ENCODE measurements around the gene PRKCE. TPM values are rescaled to one million over a fixed set of nuclear protein-coding genes. Genes with fewer than 3 reads are reported as not detected.

The PRKCE gene
- total RNA-seq, 5 donors from 2014 or later (not counting 1 experiment from before 2014, with no cell fraction given): 16.5 to 29.8 (median 23.4) TPM

DNA sequence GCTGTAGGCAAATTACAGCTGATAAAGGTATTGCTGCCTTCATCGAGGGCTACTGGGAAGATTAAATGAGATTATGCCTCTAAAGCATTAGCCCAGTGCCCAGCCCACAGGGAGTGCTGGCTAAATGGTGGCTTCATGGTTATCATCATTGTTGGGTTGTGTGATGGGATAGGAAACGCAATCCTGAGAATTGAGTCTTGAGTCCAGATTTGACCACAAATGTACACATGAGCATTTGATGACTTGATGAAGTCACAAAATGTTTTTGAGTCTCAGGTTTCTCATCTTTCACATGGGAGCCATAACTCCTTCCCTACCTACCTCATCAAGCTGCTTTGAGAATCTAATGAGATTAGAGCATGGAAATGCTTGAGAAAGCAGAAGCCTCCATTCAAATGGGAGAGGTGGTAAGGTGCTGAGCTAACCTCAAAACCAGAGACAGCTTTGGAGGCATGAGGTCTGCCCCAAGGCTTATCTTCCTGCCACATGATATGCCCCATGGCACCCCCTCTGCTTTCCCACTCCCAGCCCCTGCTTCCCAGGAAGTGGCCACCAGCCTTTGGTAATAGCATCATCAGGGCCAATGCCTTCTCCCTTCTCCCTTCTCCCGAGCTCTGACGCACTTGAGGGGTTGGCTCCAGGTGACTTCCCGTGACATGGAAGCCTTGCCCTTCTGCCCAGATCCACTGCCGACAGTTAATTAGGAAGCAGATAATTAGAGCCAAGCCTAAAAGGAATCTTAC, 496.3 kb downstream of the PRKCE start:
- Histone ChIP-seq H3K27me3 (replicated peaks in 1 of 2; ENCODE audit: control insufficient read depth in 2 of 2, extremely low read depth in 1 of 2, insufficient read depth in 2 of 2, low read length in 1 of 2) (no peaks in the 10 kb centered on the region), H3K36me3 (ENCODE audit: control insufficient read depth in 2 of 2, extremely low read depth in 1 of 2, insufficient read depth in 1 of 2, low read length in 1 of 2) (peaks cover 4 to 5% of the 10 kb centered on the region in 2 donors), H3K27ac (ENCODE audit: low read length) (no peak overlapping the region), H3K4me3 (ENCODE audit: control insufficient read depth in 1 of 2, extremely low read depth in 1 of 2, low read length in 1 of 2) (no peak overlapping the region), H3K9me3 (no peaks in the 10 kb centered on the region), H3K4me1 (ENCODE audit: control insufficient read depth in 1 of 2, extremely low read depth in 1 of 2, insufficient read depth in 2 of 2, low read length in 2 of 2) (no peaks in the 10 kb centered on the region)
- WGBS (ENCODE audit: insufficient coverage): 100% methylated on average over 4 of the region's 6 CpGs
- POLR2A ChIA-PET: no interaction called here
- Mint-ChIP-seq H3K27me3 (no peaks in the 10 kb centered on the region), H3K9me3 (no peaks in the 10 kb centered on the region), H3K36me3 (peaks cover 51% of the 10 kb centered on the region), H3K4me1 (peaks cover 7 to 9% (median 7%) of the 10 kb centered on the region in 3 donors), H3K4me3 (no peak overlapping the region), H3K27ac (no peak overlapping the region)
- DNase-seq (no peak), ATAC-seq (replicated peaks in 1 of 4) (no peak)
- CTCF ChIA-PET: no interaction called here

- POLR2A ChIA-PET: no interaction called here
- DNase-seq: no peak
- CTCF ChIA-PET: no interaction called here
- Mint-ChIP-seq H3K27me3 (no peaks in the 10 kb centered on the region), H3K4me1 (peaks cover 7 to 9% (median 7%) of the 10 kb centered on the region in 3 donors), H3K36me3 (peaks cover 55% of the 10 kb centered on the region), H3K9me3 (no peaks in the 10 kb centered on the region), H3K4me3 (no peak overlapping the region), H3K27ac (no peak overlapping the region)
- H3K4me1 ChIP-seq (ENCODE audit: control insufficient read depth in 1 of 2, extremely low read depth in 1 of 2, insufficient read depth in 2 of 2, low read length in 2 of 2): no peaks in the 10 kb centered on the region
- no peak overlapping the region for H3K27ac ChIP-seq (ENCODE audit: low read length)
- ATAC-seq (replicated peaks in 1 of 4): no peak
- H3K4me3 ChIP-seq (ENCODE audit: control insufficient read depth in 1 of 2, extremely low read depth in 1 of 2, low read length in 1 of 2): no peak overlapping the region
- H3K27me3 ChIP-seq (replicated peaks in 1 of 2; ENCODE audit: control insufficient read depth in 2 of 2, extremely low read depth in 1 of 2, insufficient read depth in 2 of 2, low read length in 1 of 2): no peaks in the 10 kb centered on the region
- no peaks in the 10 kb centered on the region for H3K9me3 ChIP-seq
- 80% methylated on average over 1 of the region's 2 CpGs for WGBS (ENCODE audit: insufficient coverage)
- peaks cover 4 to 6% of the 10 kb centered on the region in 2 donors for H3K36me3 ChIP-seq (ENCODE audit: control insufficient read depth in 2 of 2, extremely low read depth in 1 of 2, insufficient read depth in 1 of 2, low read length in 1 of 2)
These were observed 496.9 kb downstream of the PRKCE start for GRCh38 chr2:46148369-46148736.

GRCh38 chr2:46150445-46150955, 499.0 kb downstream of the PRKCE start:
- Mint-ChIP-seq H3K36me3 (peaks cover 49% of the 10 kb centered on the region), H3K9me3 (no peaks in the 10 kb centered on the region), H3K27ac (no peak overlapping the region), H3K4me1 (peaks cover 0 to 3% (median 2%) of the 10 kb centered on the region in 3 donors), H3K27me3 (no peaks in the 10 kb centered on the region), H3K4me3 (no peak overlapping the region)
- 92% methylated on average over 3 of the region's 3 CpGs for WGBS (ENCODE audit: insufficient coverage)
- Histone ChIP-seq H3K9me3 (no peaks in the 10 kb centered on the region), H3K27ac (ENCODE audit: low read length) (no peak overlapping the region), H3K36me3 (ENCODE audit: control insufficient read depth in 2 of 2, extremely low read depth in 1 of 2, insufficient read depth in 1 of 2, low read length in 1 of 2) (peaks cover 4 to 6% of the 10 kb centered on the region in 2 donors), H3K27me3 (replicated peaks in 1 of 2; ENCODE audit: control insufficient read depth in 2 of 2, extremely low read depth in 1 of 2, insufficient read depth in 2 of 2, low read length in 1 of 2) (no peaks in the 10 kb centered on the region), H3K4me1 (ENCODE audit: control insufficient read depth in 1 of 2, extremely low read depth in 1 of 2, insufficient read depth in 2 of 2, low read length in 2 of 2) (no peaks in the 10 kb centered on the region), H3K4me3 (ENCODE audit: control insufficient read depth in 1 of 2, extremely low read depth in 1 of 2, low read length in 1 of 2) (no peak overlapping the region)
- ATAC-seq (replicated peaks in 1 of 4): no peak
- ChIA-PET POLR2A (no interaction called here), CTCF (interaction anchor here in 1 of 2 donors (0.6 kb wide), 1 partner anchor 116 kb away, joined by 4 read pairs; no protein-coding TSS in a partner anchor)
- DNase-seq: no peak

DNA sequence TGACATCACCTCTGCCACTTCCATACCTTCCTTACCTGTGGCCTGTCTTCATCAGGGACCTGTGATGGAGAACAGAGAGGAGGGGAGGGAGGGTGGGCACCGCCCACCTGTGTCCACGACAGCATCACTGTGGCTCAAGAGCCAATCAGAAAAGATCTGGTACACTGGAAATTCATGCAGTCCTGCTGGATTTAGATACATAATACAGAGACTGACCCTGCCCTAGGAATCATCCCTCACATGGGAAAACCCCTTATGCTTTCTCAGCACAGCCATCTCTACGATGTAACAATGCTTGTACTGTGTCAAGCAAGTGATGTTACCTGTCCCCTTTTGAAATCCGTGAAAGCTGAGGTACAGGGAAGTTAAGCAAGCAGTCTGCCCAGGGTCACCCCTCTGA, 500.1 kb downstream of the PRKCE start:
- H3K4me3 ChIP-seq (ENCODE audit: control insufficient read depth in 1 of 2, extremely low read depth in 1 of 2, low read length in 1 of 2): no peak overlapping the region
- H3K4me3 Mint-ChIP-seq: no peak overlapping the region
- WGBS (ENCODE audit: insufficient coverage): no CpG with 5 or more reads among the region's 4 CpGs
- no peaks in the 10 kb centered on the region for H3K9me3 Mint-ChIP-seq
- no peaks in the 10 kb centered on the region for H3K4me1 ChIP-seq (ENCODE audit: control insufficient read depth in 1 of 2, extremely low read depth in 1 of 2, insufficient read depth in 2 of 2, low read length in 2 of 2)
- H3K27me3 ChIP-seq (replicated peaks in 1 of 2; ENCODE audit: control insufficient read depth in 2 of 2, extremely low read depth in 1 of 2, insufficient read depth in 2 of 2, low read length in 1 of 2): no peaks in the 10 kb centered on the region
- no peaks in the 10 kb centered on the region for H3K9me3 ChIP-seq
- no peak for ATAC-seq (replicated peaks in 1 of 4)
- H3K4me1 Mint-ChIP-seq: no peaks in the 10 kb centered on the region
- peaks cover 52% of the 10 kb centered on the region for H3K36me3 Mint-ChIP-seq
- no peaks in the 10 kb centered on the region for H3K27me3 Mint-ChIP-seq
- no peak overlapping the region for H3K27ac ChIP-seq (ENCODE audit: low read length)
- no peak for DNase-seq
- H3K36me3 ChIP-seq (ENCODE audit: control insufficient read depth in 2 of 2, extremely low read depth in 1 of 2, insufficient read depth in 1 of 2, low read length in 1 of 2): peaks cover 4 to 6% of the 10 kb centered on the region in 2 donors
- POLR2A ChIA-PET: no interaction called here
- CTCF ChIA-PET: no interaction called here
- no peak overlapping the region for H3K27ac Mint-ChIP-seq

DNA sequence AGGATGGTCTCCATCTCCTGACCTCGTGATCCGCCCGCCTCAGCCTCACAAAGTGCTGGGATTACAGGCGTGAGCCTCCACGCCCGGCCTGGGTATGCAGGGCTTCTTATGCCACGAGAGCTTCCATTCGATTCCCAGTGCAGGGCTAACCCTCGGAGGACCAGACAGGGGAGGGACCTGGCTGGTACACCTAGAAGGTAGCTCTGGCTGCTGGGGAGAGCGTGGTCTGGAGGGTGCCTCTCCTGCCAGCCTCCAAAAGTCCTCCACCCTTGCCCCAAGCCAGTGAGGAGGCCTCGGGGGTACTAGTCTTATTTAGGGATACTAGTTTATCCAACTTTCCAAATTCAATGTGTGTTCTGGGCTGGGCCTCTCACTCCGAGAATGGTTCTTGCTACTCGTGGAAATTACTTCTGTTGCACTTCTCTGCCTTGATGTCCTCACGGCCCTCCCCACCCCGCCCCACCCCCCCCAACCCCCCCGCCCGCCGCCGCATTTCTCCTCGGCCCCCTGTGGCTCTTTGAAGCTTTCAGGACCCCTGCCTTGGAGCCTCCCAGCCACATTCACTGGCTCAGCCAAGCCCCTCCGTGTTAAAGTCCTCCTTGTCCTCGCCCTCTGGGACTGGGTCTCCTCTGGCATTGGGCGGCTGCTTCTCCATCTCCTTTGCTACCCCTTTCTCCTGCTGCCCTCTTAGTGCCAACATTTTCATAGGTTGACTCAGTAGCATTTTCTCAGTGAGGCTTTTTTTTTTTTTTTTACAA, 502.7 kb downstream of the PRKCE start:
- no peak for ATAC-seq (replicated peaks in 1 of 4)
- Mint-ChIP-seq H3K27me3 (no peaks in the 10 kb centered on the region), H3K4me1 (no peaks in the 10 kb centered on the region), H3K27ac (no peak overlapping the region), H3K36me3 (peaks cover 50% of the 10 kb centered on the region), H3K4me3 (no peak overlapping the region), H3K9me3 (no peaks in the 10 kb centered on the region)
- Histone ChIP-seq H3K4me1 (ENCODE audit: control insufficient read depth in 1 of 2, extremely low read depth in 1 of 2, insufficient read depth in 2 of 2, low read length in 2 of 2) (no peaks in the 10 kb centered on the region), H3K9me3 (no peaks in the 10 kb centered on the region), H3K4me3 (ENCODE audit: control insufficient read depth in 1 of 2, extremely low read depth in 1 of 2, low read length in 1 of 2) (no peak overlapping the region), H3K36me3 (ENCODE audit: control insufficient read depth in 2 of 2, extremely low read depth in 1 of 2, insufficient read depth in 1 of 2, low read length in 1 of 2) (peaks cover 4 to 6% of the 10 kb centered on the region in 2 donors), H3K27me3 (replicated peaks in 1 of 2; ENCODE audit: control insufficient read depth in 2 of 2, extremely low read depth in 1 of 2, insufficient read depth in 2 of 2, low read length in 1 of 2) (no peaks in the 10 kb centered on the region), H3K27ac (ENCODE audit: low read length) (no peak overlapping the region)
- ChIA-PET POLR2A (no interaction called here), CTCF (no interaction called here)
- WGBS (ENCODE audit: insufficient coverage): 85% methylated on average over 9 of the region's 23 CpGs
- DNase-seq: no peak

- ATAC-seq (replicated peaks in 1 of 4) (no peak), DNase-seq (no peak)
- H3K27ac ChIP-seq (ENCODE audit: low read length): no peak overlapping the region
- Mint-ChIP-seq H3K4me3 (no peak overlapping the region), H3K9me3 (no peaks in the 10 kb centered on the region), H3K36me3 (peaks cover 58% of the 10 kb centered on the region), H3K27me3 (no peaks in the 10 kb centered on the region), H3K4me1 (peaks cover 0 to 7% (median 0%) of the 10 kb centered on the region in 3 donors), H3K27ac (no peak overlapping the region)
- 100% methylated on average over 1 of the region's 9 CpGs for WGBS (ENCODE audit: insufficient coverage)
- H3K4me1 ChIP-seq (ENCODE audit: control insufficient read depth in 1 of 2, extremely low read depth in 1 of 2, insufficient read depth in 2 of 2, low read length in 2 of 2): no peaks in the 10 kb centered on the region
- peaks cover 3 to 4% of the 10 kb centered on the region in 2 donors for H3K36me3 ChIP-seq (ENCODE audit: control insufficient read depth in 2 of 2, extremely low read depth in 1 of 2, insufficient read depth in 1 of 2, low read length in 1 of 2)
- ChIA-PET POLR2A (no interaction called here), CTCF (no interaction called here)
- H3K9me3 ChIP-seq: no peaks in the 10 kb centered on the region
- H3K4me3 ChIP-seq (ENCODE audit: control insufficient read depth in 1 of 2, extremely low read depth in 1 of 2, low read length in 1 of 2): no peak overlapping the region
- H3K27me3 ChIP-seq (replicated peaks in 1 of 2; ENCODE audit: control insufficient read depth in 2 of 2, extremely low read depth in 1 of 2, insufficient read depth in 2 of 2, low read length in 1 of 2): no peaks in the 10 kb centered on the region
These were observed 505.8 kb downstream of the PRKCE start for GRCh38 chr2:46157072-46157965.
